ENCODE data around the gene DYNC2H1. TPM values are rescaled to one million over a fixed set of nuclear protein-coding genes. Genes with fewer than 3 reads are reported as not detected.

Gene DYNC2H1
- total RNA-seq, 1 experiment from 2014 or later = 28.9 TPM

GRCh38 chr11:103434073-103434411, 324.8 kb downstream of the DYNC2H1 start:
- peak; percentile 28 for DNase-seq
- no peaks in the 10 kb centered on the region for H4K20me1 ChIP-seq (ENCODE audit: low read length)
- H3K4me3 ChIP-seq (ENCODE audit: low read length) = no peak overlapping the region
- ATAC-seq = no peak; the same call in 1 of the 2 replicates
- H3F3A ChIP-seq (ENCODE audit: low read length, unreplicated experiment) = no peaks in the 10 kb centered on the region
- H3K4me2 ChIP-seq (ENCODE audit: low read length) = peak overlapping the region; percentile 50
- no peaks in the 10 kb centered on the region for H3K9me3 ChIP-seq (ENCODE audit: low read length)
- TF ChIP-seq CTCF (conservative IDR thresholded peaks at IDR 0.05; ENCODE audit: low read depth, low read length) (no peak), EZH2phosphoT487 (IDR thresholded peaks at IDR 0.05; ENCODE audit: borderline replicate concordance, low read length) (no peak), EZH2 (IDR thresholded peaks at IDR 0.05; ENCODE audit: low read length, unreplicated experiment) (no peak)
- no peaks in the 10 kb centered on the region for H3K9me2 ChIP-seq (replicated peaks; ENCODE audit: low read length)
- no peak overlapping the region for H3K9ac ChIP-seq (ENCODE audit: low read length)
- peak overlapping the region; percentile 66 for H3K27ac ChIP-seq (ENCODE audit: low read length)
- no peaks in the 10 kb centered on the region for H3K27me3 ChIP-seq (ENCODE audit: low read length)
- peak overlapping the region; percentile 45; the same call in 1 of the 2 replicates for H2AFZ ChIP-seq (ENCODE audit: low read length)
- H3K36me3 ChIP-seq (ENCODE audit: low read depth, low read length) = no peaks in the 10 kb centered on the region
- CTCF ChIA-PET = interaction anchor here (0.7 kb wide), 1 partner anchor 1463 kb away, joined by 4 read pairs; no protein-coding TSS in a partner anchor
- intact Hi-C loops (cut with micrococcal nuclease) = loop anchor here (5.0 kb wide), 1 partner anchor 107 kb away; no protein-coding TSS in a partner anchor
- no TSS peak for BruUV-seq (replicated peaks)
- H3K79me2 ChIP-seq (ENCODE audit: low read length) = no peaks in the 10 kb centered on the region
- POLR2A ChIA-PET (ENCODE audit: unreplicated experiment) = interaction anchor here (0.7 kb wide), 1 partner anchor 67 kb away, joined by 8 read pairs; no protein-coding TSS in a partner anchor
- H3K4me1 ChIP-seq (ENCODE audit: insufficient read depth, low read length) = peaks cover 21% of the 10 kb centered on the region

GRCh38 chr11:103436131-103436770, 327.0 kb downstream of the DYNC2H1 start:
- ChIA-PET CTCF (interaction anchor here (0.7 kb wide), 1 partner anchor 431 kb away, joined by 13 read pairs; no protein-coding TSS in a partner anchor), POLR2A (ENCODE audit: unreplicated experiment) (no interaction called here)
- Histone ChIP-seq H3K27ac (ENCODE audit: low read length) (no peak overlapping the region), H4K20me1 (ENCODE audit: low read length) (no peaks in the 10 kb centered on the region), H3K4me3 (ENCODE audit: low read length) (no peak overlapping the region), H3K9me2 (replicated peaks; ENCODE audit: low read length) (no peaks in the 10 kb centered on the region), H3K9me3 (ENCODE audit: low read length) (no peaks in the 10 kb centered on the region), H3K9ac (ENCODE audit: low read length) (no peak overlapping the region), H3K36me3 (ENCODE audit: low read depth, low read length) (no peaks in the 10 kb centered on the region), H3F3A (ENCODE audit: low read length, unreplicated experiment) (no peaks in the 10 kb centered on the region), H2AFZ (ENCODE audit: low read length) (no peak overlapping the region), H3K27me3 (ENCODE audit: low read length) (no peaks in the 10 kb centered on the region), H3K79me2 (ENCODE audit: low read length) (no peaks in the 10 kb centered on the region), H3K4me2 (ENCODE audit: low read length) (no peak overlapping the region), H3K4me1 (ENCODE audit: insufficient read depth, low read length) (peaks cover 21% of the 10 kb centered on the region)
- no peak for ATAC-seq
- intact Hi-C loops (cut with micrococcal nuclease) = no loop called here
- TF ChIP-seq EZH2 (IDR thresholded peaks at IDR 0.05; ENCODE audit: low read length, unreplicated experiment) (no peak), CTCF (conservative IDR thresholded peaks at IDR 0.05; ENCODE audit: low read depth, low read length) (no peak)
- no TSS peak for BruUV-seq (replicated peaks)
- no peak for DNase-seq

GRCh38 chr11:103441021-103441420, 331.8 kb downstream of the DYNC2H1 start:
- ChIA-PET CTCF (interaction anchor here (0.5 kb wide), 1 partner anchor 1155 kb away, joined by 9 read pairs; no protein-coding TSS in a partner anchor), POLR2A (ENCODE audit: unreplicated experiment) (no interaction called here)
- Histone ChIP-seq H3K4me2 (ENCODE audit: low read length) (no peak overlapping the region), H3K27ac (ENCODE audit: low read length) (no peak overlapping the region), H3K4me1 (ENCODE audit: insufficient read depth, low read length) (no peaks in the 10 kb centered on the region), H2AFZ (ENCODE audit: low read length) (no peak overlapping the region), H4K20me1 (ENCODE audit: low read length) (no peaks in the 10 kb centered on the region), H3K9me3 (ENCODE audit: low read length) (no peaks in the 10 kb centered on the region), H3K79me2 (ENCODE audit: low read length) (no peaks in the 10 kb centered on the region), H3K9me2 (replicated peaks; ENCODE audit: low read length) (no peaks in the 10 kb centered on the region), H3F3A (ENCODE audit: low read length, unreplicated experiment) (no peaks in the 10 kb centered on the region), H3K9ac (ENCODE audit: low read length) (no peak overlapping the region), H3K4me3 (ENCODE audit: low read length) (no peak overlapping the region), H3K36me3 (ENCODE audit: low read depth, low read length) (no peaks in the 10 kb centered on the region), H3K27me3 (ENCODE audit: low read length) (no peaks in the 10 kb centered on the region)
- intact Hi-C loops (cut with micrococcal nuclease) = no loop called here
- no peak for ATAC-seq
- no peak for DNase-seq
- BruUV-seq (replicated peaks) = no TSS peak
- no peak for TF ChIP-seq EZH2phosphoT487 (IDR thresholded peaks at IDR 0.05; ENCODE audit: borderline replicate concordance, low read length)
- TF ChIP-seq CTCF (conservative IDR thresholded peaks at IDR 0.05; ENCODE audit: low read depth, low read length) = no peak
- no peak for TF ChIP-seq EZH2 (IDR thresholded peaks at IDR 0.05; ENCODE audit: low read length, unreplicated experiment)

Data from PC-3 (cell line).